ENCODE results near the gene OXSM.

The OXSM gene

GRCh38 chr3:25785826-25786225 lies 4.1 kb upstream of the OXSM start:
- no peak for DNase-seq (ENCODE audit: low read depth in 1 of 2, low spot score in 1 of 2)
- no peak overlapping the region for H3K4me3 ChIP-seq (replicated peaks; ENCODE audit: insufficient read depth, low read length)
- no peaks in the 10 kb centered on the region for H3K27me3 ChIP-seq (ENCODE audit: insufficient read depth, poor library complexity, severe bottlenecking)
- TF ChIP-seq REST (IDR thresholded peaks at IDR 0.05; ENCODE audit: insufficient replicate concordance, low read depth) (no peak), SPI1 (IDR thresholded peaks at IDR 0.05; ENCODE audit: borderline replicate concordance, low read depth) (no peak), POLR2AphosphoS5 (IDR thresholded peaks at IDR 0.05; ENCODE audit: low read depth) (no peak), GABPA (IDR thresholded peaks at IDR 0.05; ENCODE audit: low read depth) (no peak), CTCF (IDR thresholded peaks at IDR 0.05; ENCODE audit: insufficient read depth, low read length) (no peak)
- no peak overlapping the region for H3K27ac ChIP-seq (replicated peaks)

- Histone ChIP-seq H3K27ac (replicated peaks) (no peak overlapping the region), H3K4me3 (replicated peaks; ENCODE audit: insufficient read depth, low read length) (no peak overlapping the region), H3K27me3 (ENCODE audit: insufficient read depth, poor library complexity, severe bottlenecking) (no peaks in the 10 kb centered on the region)
- DNase-seq (ENCODE audit: low read depth in 1 of 2, low spot score in 1 of 2): no peak
- TF ChIP-seq GABPA (IDR thresholded peaks at IDR 0.05; ENCODE audit: low read depth): no peak
Measured at GRCh38 chr3:25787689-25788088, 2.2 kb upstream of the OXSM start.

GRCh38 chr3:25789209-25789595 lies 688 bp upstream of the OXSM start:
- no peak for DNase-seq (ENCODE audit: low read depth in 1 of 2, low spot score in 1 of 2)
- H3K27ac ChIP-seq (replicated peaks): peak overlapping the region; percentile 72
- peak overlapping the region; percentile 83 for H3K4me3 ChIP-seq (replicated peaks; ENCODE audit: insufficient read depth, low read length)
- TF ChIP-seq SPI1 (IDR thresholded peaks at IDR 0.05; ENCODE audit: borderline replicate concordance, low read depth): no peak
- TF ChIP-seq CTCF (IDR thresholded peaks at IDR 0.05; ENCODE audit: insufficient read depth, low read length): no peak
- no peak for TF ChIP-seq POLR2AphosphoS5 (IDR thresholded peaks at IDR 0.05; ENCODE audit: low read depth)
- no peak for TF ChIP-seq REST (IDR thresholded peaks at IDR 0.05; ENCODE audit: insufficient replicate concordance, low read depth)
- no peak for TF ChIP-seq GABPA (IDR thresholded peaks at IDR 0.05; ENCODE audit: low read depth)
- no peaks in the 10 kb centered on the region for H3K27me3 ChIP-seq (ENCODE audit: insufficient read depth, poor library complexity, severe bottlenecking)

GRCh38 chr3:25801786-25802185 lies 11.9 kb downstream of the OXSM start:
- H3K4me3 ChIP-seq (replicated peaks; ENCODE audit: insufficient read depth, low read length): no peak overlapping the region
- DNase-seq (ENCODE audit: low read depth in 1 of 2, low spot score in 1 of 2): no peak
- no peaks in the 10 kb centered on the region for H3K27me3 ChIP-seq (ENCODE audit: insufficient read depth, poor library complexity, severe bottlenecking)
- no peak overlapping the region for H3K27ac ChIP-seq (replicated peaks)
- TF ChIP-seq GABPA (IDR thresholded peaks at IDR 0.05; ENCODE audit: low read depth) (no peak), POLR2AphosphoS5 (IDR thresholded peaks at IDR 0.05; ENCODE audit: low read depth) (no peak), CTCF (IDR thresholded peaks at IDR 0.05; ENCODE audit: insufficient read depth, low read length) (no peak), SPI1 (IDR thresholded peaks at IDR 0.05; ENCODE audit: borderline replicate concordance, low read depth) (no peak), REST (IDR thresholded peaks at IDR 0.05; ENCODE audit: insufficient replicate concordance, low read depth) (no peak)
